Nephron (organoid): Measurements from ENCODE around the gene MTUS2.

ENCODE experiments used
- H3K27ac Mint-ChIP-seq, 3 experiments: 2 replicates each; pipeline ENCODE4 v1.8.0; 2020; ENCODE audit warnings: mixed read lengths in 3 of 3, mild to moderate bottlenecking in 2 of 3, moderate library complexity in 1 of 3
- H3K27me3 Mint-ChIP-seq: 2 replicates; pipeline ENCODE4 v1.8.0; 2021; ENCODE audit warnings: low read depth, mild to moderate bottlenecking, moderate library complexity, mixed read lengths
- H3K36me3 Mint-ChIP-seq: 2 replicates; pipeline ENCODE4 v1.8.0; 2020; ENCODE audit warnings: low read depth, mixed read lengths
- H3K4me1 Mint-ChIP-seq: 2 replicates; pipeline ENCODE4 v1.8.0; 2020; ENCODE audit warnings: mixed read lengths
- H3K4me3 Mint-ChIP-seq, 3 experiments: 2 replicates each; pipeline ENCODE4 v1.8.0; 2020; ENCODE audit warnings: mild to moderate bottlenecking in 3 of 3, mixed read lengths in 3 of 3, moderate library complexity in 2 of 3
- H3K9me3 Mint-ChIP-seq: 2 replicates; pipeline ENCODE4 v1.8.0; 2020; ENCODE audit warnings: mixed read lengths
- CTCF ChIP-seq, 3 experiments: fragments of 200-600 bp; sonication (generic); IDR thresholded peaks; one replicate each; pipeline ENCODE4 v1.5.0; 2021; ENCODE audit warnings: antibody characterized with exemption in 3 of 3; ENCODE audit not compliant: unreplicated experiment in 3 of 3

MTUS2 gene

GRCh38 chr13:29550430-29550988 is 730.4 kb downstream of the MTUS2 start:
- H3K9me3 Mint-ChIP-seq = no peaks in the 10 kb centered on the region
- H3K4me1 Mint-ChIP-seq = peaks cover 8% of the 10 kb centered on the region
- H3K27ac Mint-ChIP-seq = no peak overlapping the region
- H3K36me3 Mint-ChIP-seq = peaks cover 10% of the 10 kb centered on the region
- no peaks in the 10 kb centered on the region for H3K27me3 Mint-ChIP-seq
- H3K4me3 Mint-ChIP-seq = no peak overlapping the region
- no peak for TF ChIP-seq CTCF (IDR thresholded peaks at IDR 0.05; ENCODE audit: unreplicated experiment in 3 of 3)

- no peak overlapping the region for H3K4me3 Mint-ChIP-seq
- peaks cover 8% of the 10 kb centered on the region for H3K4me1 Mint-ChIP-seq
- H3K9me3 Mint-ChIP-seq = no peaks in the 10 kb centered on the region
- no peak for TF ChIP-seq CTCF (IDR thresholded peaks at IDR 0.05; ENCODE audit: unreplicated experiment in 3 of 3)
- H3K36me3 Mint-ChIP-seq = peaks cover 10% of the 10 kb centered on the region
- H3K27me3 Mint-ChIP-seq = no peaks in the 10 kb centered on the region
- no peak overlapping the region for H3K27ac Mint-ChIP-seq
Measured at GRCh38 chr13:29551214-29551613, 731.1 kb downstream of the MTUS2 start.
